GOT3 (cell line): ENCODE results near the gene CORO1A.
"Not testable (repeated sequence)": the region's sequence is repeated elsewhere in the genome, so short reads cannot be mapped to it uniquely, and the experiment has no call there.

Source experiments
- DNase-seq: peaks from one replicate; lab custom pipeline; 2025; ENCODE audit warnings: mixed read lengths; lab: John Stamatoyannopoulos, UW

The CORO1A gene

DNA sequence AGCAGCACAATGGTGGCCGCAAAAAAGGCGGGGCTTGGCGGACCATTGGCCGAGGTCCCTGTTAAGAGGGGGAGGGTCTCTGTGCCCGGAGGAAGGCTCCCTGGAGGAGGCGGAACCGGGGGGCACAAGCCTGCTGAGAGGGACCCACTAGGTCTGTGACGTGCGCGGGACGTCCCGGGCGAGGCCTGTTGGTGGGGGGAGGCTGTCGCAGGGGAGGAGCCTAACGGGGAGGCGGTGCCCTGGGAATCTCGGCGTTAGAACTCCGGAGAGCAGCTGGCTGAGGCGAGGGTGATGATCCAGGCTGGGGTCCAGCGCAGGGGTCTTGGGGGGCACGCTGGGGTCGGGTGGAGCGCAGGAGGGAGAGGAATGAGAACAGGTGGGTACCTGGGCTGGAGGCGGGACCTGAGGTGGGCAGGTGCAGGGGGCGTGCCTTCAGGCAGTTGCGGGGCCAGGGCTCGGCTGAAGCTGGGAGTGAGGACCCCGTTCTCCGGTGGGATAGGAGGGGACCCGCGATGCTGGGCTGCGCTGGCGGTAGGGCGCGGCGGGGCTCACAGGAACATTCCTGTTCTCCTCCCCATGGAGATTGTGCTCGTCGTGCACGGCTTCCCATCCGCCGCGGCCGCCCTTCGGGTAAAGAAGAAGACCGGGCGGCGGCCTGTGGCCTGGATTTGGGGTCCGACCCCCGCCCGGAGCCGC, 22.3 kb downstream of the CORO1A start:
- DNase-seq: not testable (repeated sequence)

GRCh38 chr16:30206252-30206651, 22.9 kb downstream of the CORO1A start:
- not testable (repeated sequence) for DNase-seq

DNA sequence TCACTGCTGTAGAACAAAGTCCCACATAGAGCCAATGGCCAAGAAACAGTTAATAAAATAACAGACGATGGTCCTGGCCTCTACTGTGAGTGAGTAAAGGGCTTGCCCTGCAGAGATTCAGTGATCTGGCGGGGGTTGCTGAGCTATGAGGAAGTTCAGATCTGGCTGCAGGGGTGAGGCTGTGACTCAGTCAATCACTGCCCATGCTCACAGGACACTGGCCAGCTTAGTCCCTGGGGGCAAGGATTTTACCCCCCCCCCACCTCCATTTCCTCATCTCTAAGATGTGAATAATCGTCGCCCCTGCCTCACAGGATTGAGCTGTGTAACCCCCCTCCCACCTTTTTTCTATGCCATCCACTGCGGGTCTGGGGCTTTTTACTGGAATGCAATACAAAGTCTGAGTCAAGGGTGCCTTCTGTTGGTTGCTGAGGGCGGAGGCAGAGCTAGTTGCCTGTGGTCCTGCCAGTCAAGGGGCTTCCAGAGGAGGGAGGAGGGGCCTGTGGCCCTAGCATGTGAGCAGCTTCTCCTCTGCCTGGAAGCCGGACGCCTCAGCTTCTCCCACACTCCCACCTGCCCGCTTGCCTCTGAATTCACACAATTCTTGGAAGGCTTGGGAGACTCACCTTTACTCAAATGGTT, 23.8 kb downstream of the CORO1A start:
- not testable (repeated sequence) for DNase-seq

DNA sequence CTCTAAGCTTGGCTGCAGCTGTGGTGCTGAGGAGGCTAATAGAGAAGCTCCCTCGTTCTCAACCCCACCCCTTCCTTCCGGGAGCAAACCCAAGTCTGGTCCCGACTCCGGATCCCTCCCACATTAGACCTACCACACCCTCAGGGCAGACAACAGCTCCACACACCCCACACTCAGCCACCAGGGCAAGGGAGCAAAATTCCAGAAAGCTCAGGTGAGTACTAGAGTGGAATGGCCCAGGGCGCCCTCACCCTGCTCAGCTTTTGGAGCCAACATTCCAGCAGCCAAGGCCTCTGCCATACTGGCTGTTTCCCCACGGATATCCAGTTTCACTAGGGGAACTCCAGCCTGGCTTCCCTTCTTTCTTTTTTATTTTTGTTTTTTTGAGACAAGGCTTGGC, 25.6 kb downstream of the CORO1A start:
- DNase-seq: not testable (repeated sequence)

GRCh38 chr16:30211414-30211813, 28.0 kb downstream of the CORO1A start:
- not testable (repeated sequence) for DNase-seq

- DNase-seq: not testable (repeated sequence)
Observed at GRCh38 chr16:30217082-30217481, 33.7 kb downstream of the CORO1A start.
